ENCODE measurements around the gene NME9.

The NME9 gene

GRCh38 chr3:138334608-138335007 lies 5.0 kb upstream of the NME9 start:
- no peak for DNase-seq (ENCODE audit: low spot score)

GRCh38 chr3:138332472-138333073 lies 2.9 kb upstream of the NME9 start:
- DNase-seq (ENCODE audit: low spot score): no peak

GRCh38 chr3:138331143-138331894 lies 1.7 kb upstream of the NME9 start:
- DNase-seq (ENCODE audit: low spot score): no peak

- DNase-seq (ENCODE audit: low spot score): no peak
Measured at GRCh38 chr3:138329984-138330293, 288 bp upstream of the NME9 start.

GRCh38 chr3:138328341-138328740 lies 1.3 kb downstream of the NME9 start:
- no peak for DNase-seq (ENCODE audit: low spot score)

- no peak for DNase-seq (ENCODE audit: low spot score)
Measured at GRCh38 chr3:138327831-138328230, 1.8 kb downstream of the NME9 start.

GRCh38 chr3:138326866-138327595 lies 2.6 kb downstream of the NME9 start:
- DNase-seq (ENCODE audit: low spot score): no peak

GRCh38 chr3:138325990-138326389 lies 3.7 kb downstream of the NME9 start:
- no peak for DNase-seq (ENCODE audit: low spot score)

- no peak for DNase-seq (ENCODE audit: low spot score)
Measured at GRCh38 chr3:138323971-138324370, 5.7 kb downstream of the NME9 start.

GRCh38 chr3:138317687-138318086 lies 12.0 kb downstream of the NME9 start:
- DNase-seq (ENCODE audit: low spot score): no peak

GRCh38 chr3:138314751-138315150 lies 14.9 kb downstream of the NME9 start:
- DNase-seq (ENCODE audit: low spot score): no peak

GRCh38 chr3:138310494-138310893 lies 19.2 kb downstream of the NME9 start:
- no peak for DNase-seq (ENCODE audit: low spot score)

GRCh38 chr3:138308783-138309182 lies 20.9 kb downstream of the NME9 start:
- no peak for DNase-seq (ENCODE audit: low spot score)

GRCh38 chr3:138307899-138308298 lies 21.8 kb downstream of the NME9 start:
- no peak for DNase-seq (ENCODE audit: low spot score)

GRCh38 chr3:138303474-138303873 lies 26.2 kb downstream of the NME9 start:
- DNase-seq (ENCODE audit: low spot score): no peak

GRCh38 chr3:138300647-138301046 lies 29.0 kb downstream of the NME9 start:
- no peak for DNase-seq (ENCODE audit: low spot score)

GRCh38 chr3:138297876-138298275 lies 31.8 kb downstream of the NME9 start:
- no peak for DNase-seq (ENCODE audit: low spot score)

- no peak for DNase-seq (ENCODE audit: low spot score)
Measured at GRCh38 chr3:138297059-138297607, 32.5 kb downstream of the NME9 start.

GRCh38 chr3:138296639-138297038 lies 33.0 kb downstream of the NME9 start:
- DNase-seq (ENCODE audit: low spot score): no peak

GRCh38 chr3:138289701-138290100 lies 40.0 kb downstream of the NME9 start:
- DNase-seq (ENCODE audit: low spot score): no peak

- DNase-seq (ENCODE audit: low spot score): no peak
Measured at GRCh38 chr3:138289260-138289659, 40.4 kb downstream of the NME9 start.

GRCh38 chr3:138284957-138285477 lies 44.6 kb downstream of the NME9 start:
- DNase-seq (ENCODE audit: low spot score): no peak

GRCh38 chr3:138284079-138284478 lies 45.6 kb downstream of the NME9 start:
- no peak for DNase-seq (ENCODE audit: low spot score)
